Thoracic aorta (tissue), 2 donors: ENCODE results near the gene NUAK1. TPM values are rescaled to one million over a fixed set of nuclear protein-coding genes. Genes with fewer than 3 reads are reported as not detected.

Experiments used
- ATAC-seq: fragments of 150-250 bp; one replicate; pipeline ENCODE4 v1.8.0; 2017; ENCODE audit warnings: low read depth; ENCODE audit not compliant: insufficient number of reproducible peaks, low FRiP score
- DNase-seq: peaks from one replicate; pipeline ENCODE4 v3.0.0-alpha.2; 2020; ENCODE audit warnings: low spot score
- H3K27ac ChIP-seq, 2 donors: fragments of 200-600 bp; sonication (generic); 1 replicate in 1 of 2; 2 replicates in 1 of 2; pipeline ENCODE4 v1.5.1; 2016; ENCODE audit warnings: mild to moderate bottlenecking in 2 of 2, moderate library complexity in 2 of 2
- H3K27me3 ChIP-seq: fragments of 200-600 bp; sonication (generic); replicated peaks from 2 replicates; pipeline ENCODE4 v1.6.0; 2016; ENCODE audit warnings: mild to moderate bottlenecking; ENCODE audit not compliant: insufficient read depth
- H3K36me3 ChIP-seq: fragments of 200-600 bp; sonication (generic); one replicate; pipeline ENCODE4 v1.5.1; 2016
- H3K4me1 ChIP-seq, 2 donors: fragments of 200-600 bp; sonication (generic); 1 replicate in 1 of 2; 2 replicates in 1 of 2; pipeline versions ENCODE4 v1.5.1 to v1.6.0; 2016; ENCODE audit warnings: low read depth in 2 of 2, mild to moderate bottlenecking in 1 of 2; ENCODE audit not compliant: control insufficient read depth in 1 of 2
- H3K4me3 ChIP-seq: fragments of 200-600 bp; sonication (generic); 2 replicates; pipeline ENCODE4 v1.5.1; 2016; ENCODE audit warnings: mild to moderate bottlenecking
- H3K9me3 ChIP-seq: fragments of 200-600 bp; sonication (generic); 2 replicates; pipeline ENCODE4 v1.5.1; 2016
- total RNA-seq, 2 donors: library from RNA; depleted of rRNA; stranded (reverse); fragments of >200 nt; gene quantifications; one replicate each; pipeline versions ENCODE4 v1.1.0 to v1.2.3, GENCODE V29; 2016
- TF ChIP-seq, protein P1 (sequence below): fragments of 200-600 bp; sonication (generic); IDR thresholded peaks from one replicate; pipeline ENCODE4 v1.5.1; 2019; ENCODE audit warnings: antibody characterized with exemption

NUAK1 gene
- total RNA-seq, 2 donors from 2014 or later: 20.0 to 31.4 TPM

DNA sequence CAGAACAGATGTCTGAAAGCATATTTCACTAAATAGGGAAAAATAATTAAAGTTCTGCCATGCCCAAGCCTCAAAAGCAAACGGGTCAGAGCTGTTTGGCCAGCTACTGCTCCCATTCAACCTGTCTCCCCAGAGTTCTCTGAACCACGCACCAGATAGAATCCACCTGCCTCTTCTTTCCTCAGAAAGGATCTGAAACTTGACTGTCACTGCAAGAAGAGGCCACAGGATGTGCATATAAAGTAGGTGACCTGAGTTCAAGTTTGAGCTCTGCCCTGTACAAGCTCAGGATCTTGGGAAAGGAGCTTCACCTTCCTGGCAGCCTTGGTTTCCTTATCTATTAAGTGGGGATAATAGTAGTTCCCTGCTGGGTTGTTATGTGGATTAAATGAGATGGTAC, 91.8 kb downstream of the NUAK1 start:
- no peak overlapping the region for H3K4me3 ChIP-seq
- no peaks in the 10 kb centered on the region for H3K9me3 ChIP-seq
- DNase-seq (no peak), ATAC-seq (no peak)
- H3K4me1 ChIP-seq: no peaks in the 10 kb centered on the region
- no peak overlapping the region for H3K27ac ChIP-seq
- no peaks in the 10 kb centered on the region for H3K27me3 ChIP-seq
- no peaks in the 10 kb centered on the region for H3K36me3 ChIP-seq
- TF ChIP-seq, protein P1, sequence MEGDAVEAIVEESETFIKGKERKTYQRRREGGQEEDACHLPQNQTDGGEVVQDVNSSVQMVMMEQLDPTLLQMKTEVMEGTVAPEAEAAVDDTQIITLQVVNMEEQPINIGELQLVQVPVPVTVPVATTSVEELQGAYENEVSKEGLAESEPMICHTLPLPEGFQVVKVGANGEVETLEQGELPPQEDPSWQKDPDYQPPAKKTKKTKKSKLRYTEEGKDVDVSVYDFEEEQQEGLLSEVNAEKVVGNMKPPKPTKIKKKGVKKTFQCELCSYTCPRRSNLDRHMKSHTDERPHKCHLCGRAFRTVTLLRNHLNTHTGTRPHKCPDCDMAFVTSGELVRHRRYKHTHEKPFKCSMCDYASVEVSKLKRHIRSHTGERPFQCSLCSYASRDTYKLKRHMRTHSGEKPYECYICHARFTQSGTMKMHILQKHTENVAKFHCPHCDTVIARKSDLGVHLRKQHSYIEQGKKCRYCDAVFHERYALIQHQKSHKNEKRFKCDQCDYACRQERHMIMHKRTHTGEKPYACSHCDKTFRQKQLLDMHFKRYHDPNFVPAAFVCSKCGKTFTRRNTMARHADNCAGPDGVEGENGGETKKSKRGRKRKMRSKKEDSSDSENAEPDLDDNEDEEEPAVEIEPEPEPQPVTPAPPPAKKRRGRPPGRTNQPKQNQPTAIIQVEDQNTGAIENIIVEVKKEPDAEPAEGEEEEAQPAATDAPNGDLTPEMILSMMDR: no peak

DNA sequence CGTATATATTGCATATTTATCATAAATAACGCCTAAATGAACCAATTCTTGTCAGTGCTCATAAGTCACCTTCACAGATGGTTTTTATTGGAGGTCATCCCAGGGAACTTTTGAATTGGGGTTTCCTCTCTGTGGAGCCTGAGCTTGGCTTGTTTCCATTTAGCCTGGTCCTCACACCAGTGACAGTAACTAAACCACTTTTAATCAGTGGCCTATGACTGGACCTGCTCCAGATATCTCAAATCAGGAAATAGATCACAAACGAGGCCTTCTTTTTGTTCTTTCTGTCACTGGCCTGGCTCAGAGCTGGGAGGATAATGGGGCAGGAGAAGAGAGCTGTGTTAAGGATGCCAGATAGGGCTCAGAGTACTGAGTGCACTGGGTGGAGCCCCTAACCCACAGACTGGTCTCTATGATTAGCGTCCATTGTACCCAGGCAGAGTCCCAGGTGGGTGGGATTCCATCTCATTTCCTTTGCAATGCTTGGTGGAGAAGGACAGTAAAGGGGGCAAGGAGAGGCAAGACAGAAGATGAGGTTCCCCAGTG, 92.4 kb downstream of the NUAK1 start:
- Histone ChIP-seq H3K4me1 (no peaks in the 10 kb centered on the region), H3K4me3 (no peak overlapping the region), H3K9me3 (no peaks in the 10 kb centered on the region), H3K27me3 (no peaks in the 10 kb centered on the region), H3K27ac (no peak overlapping the region), H3K36me3 (no peaks in the 10 kb centered on the region)
- TF ChIP-seq, protein P1: no peak
- DNase-seq (no peak), ATAC-seq (no peak)

DNA sequence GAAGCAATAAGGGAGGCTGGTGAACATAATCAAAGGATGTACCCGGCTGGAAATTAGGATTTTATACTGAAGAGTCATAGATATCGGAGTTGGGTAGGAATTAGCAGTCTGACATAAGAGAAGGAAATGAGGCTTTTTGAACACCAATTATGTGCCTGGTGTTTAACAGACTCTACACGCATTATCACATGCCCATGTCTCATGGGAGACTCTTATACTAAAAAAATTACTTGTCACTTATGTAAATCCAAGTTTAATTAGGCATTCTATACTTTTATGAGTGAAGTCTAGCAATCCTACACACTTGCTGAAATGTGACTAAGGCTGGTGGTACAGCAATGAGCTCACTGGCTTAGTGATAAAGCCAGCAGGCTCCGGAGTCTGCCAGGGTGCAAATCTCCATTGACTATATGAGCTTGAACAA, 93.5 kb downstream of the NUAK1 start:
- Histone ChIP-seq H3K9me3 (no peaks in the 10 kb centered on the region), H3K36me3 (no peaks in the 10 kb centered on the region), H3K4me1 (no peaks in the 10 kb centered on the region), H3K27ac (no peak overlapping the region), H3K27me3 (no peaks in the 10 kb centered on the region), H3K4me3 (no peak overlapping the region)
- DNase-seq (no peak), ATAC-seq (no peak)
- TF ChIP-seq, protein P1: no peak

DNA sequence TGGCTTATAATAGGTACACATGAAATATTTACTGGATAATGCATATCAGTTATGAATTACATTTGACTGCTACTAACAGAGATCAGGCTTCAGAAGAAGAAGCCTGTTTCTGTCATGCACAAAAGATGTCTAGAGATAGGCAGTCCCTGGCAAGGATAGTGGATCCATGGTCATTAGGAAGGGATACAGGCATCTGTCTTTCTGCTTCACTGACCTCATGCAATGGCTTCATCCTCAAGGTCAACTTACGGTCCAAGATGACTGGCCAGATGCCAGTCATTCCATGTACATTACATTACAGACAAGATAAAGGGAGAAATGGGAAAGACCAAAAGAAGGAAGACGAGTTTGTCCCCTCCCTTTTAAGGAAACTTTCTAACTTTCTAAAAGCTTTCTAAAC, 94.0 kb downstream of the NUAK1 start:
- H3K4me3 ChIP-seq: no peak overlapping the region
- TF ChIP-seq, protein P1: no peak
- H3K4me1 ChIP-seq: no peaks in the 10 kb centered on the region
- no peaks in the 10 kb centered on the region for H3K9me3 ChIP-seq
- no peak for ATAC-seq
- no peaks in the 10 kb centered on the region for H3K36me3 ChIP-seq
- no peak for DNase-seq
- no peaks in the 10 kb centered on the region for H3K27me3 ChIP-seq
- no peak overlapping the region for H3K27ac ChIP-seq

DNA sequence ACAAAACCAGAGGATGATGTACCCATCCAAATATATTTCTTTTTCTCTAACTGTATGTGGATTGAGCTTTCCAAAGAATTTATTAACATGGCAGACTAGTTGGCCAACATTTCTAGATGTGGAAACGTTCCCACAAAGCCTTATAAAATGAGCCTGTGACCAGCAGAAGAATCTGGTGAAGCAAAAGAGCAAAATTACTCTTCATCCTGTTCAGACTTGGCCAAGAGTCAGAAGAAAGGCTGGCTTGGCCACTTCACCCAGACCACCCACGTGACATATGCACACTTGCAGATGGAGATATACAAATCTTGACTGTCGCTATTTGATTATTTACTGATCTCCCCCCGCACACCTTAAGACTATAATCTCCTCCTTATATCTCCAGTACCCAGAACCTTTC, 96.7 kb downstream of the NUAK1 start:
- H3K4me3 ChIP-seq: no peak overlapping the region
- DNase-seq (no peak), ATAC-seq (no peak)
- H3K4me1 ChIP-seq: no peaks in the 10 kb centered on the region
- no peak overlapping the region for H3K27ac ChIP-seq
- H3K36me3 ChIP-seq: no peaks in the 10 kb centered on the region
- H3K27me3 ChIP-seq: no peaks in the 10 kb centered on the region
- H3K9me3 ChIP-seq: no peaks in the 10 kb centered on the region
- TF ChIP-seq, protein P1: no peak
